Measurements from ENCODE around the gene PPM1F. TPM values are rescaled to one million over a fixed set of nuclear protein-coding genes. Genes with fewer than 3 reads are reported as not detected.

PPM1F gene
- total and polyA plus RNA-seq, 10 of the 15 experiments (the other 5 are each of a cell fraction or from before 2014, with no cell fraction given) = 0.55 to 26.3 (median 9.7) TPM

DNA sequence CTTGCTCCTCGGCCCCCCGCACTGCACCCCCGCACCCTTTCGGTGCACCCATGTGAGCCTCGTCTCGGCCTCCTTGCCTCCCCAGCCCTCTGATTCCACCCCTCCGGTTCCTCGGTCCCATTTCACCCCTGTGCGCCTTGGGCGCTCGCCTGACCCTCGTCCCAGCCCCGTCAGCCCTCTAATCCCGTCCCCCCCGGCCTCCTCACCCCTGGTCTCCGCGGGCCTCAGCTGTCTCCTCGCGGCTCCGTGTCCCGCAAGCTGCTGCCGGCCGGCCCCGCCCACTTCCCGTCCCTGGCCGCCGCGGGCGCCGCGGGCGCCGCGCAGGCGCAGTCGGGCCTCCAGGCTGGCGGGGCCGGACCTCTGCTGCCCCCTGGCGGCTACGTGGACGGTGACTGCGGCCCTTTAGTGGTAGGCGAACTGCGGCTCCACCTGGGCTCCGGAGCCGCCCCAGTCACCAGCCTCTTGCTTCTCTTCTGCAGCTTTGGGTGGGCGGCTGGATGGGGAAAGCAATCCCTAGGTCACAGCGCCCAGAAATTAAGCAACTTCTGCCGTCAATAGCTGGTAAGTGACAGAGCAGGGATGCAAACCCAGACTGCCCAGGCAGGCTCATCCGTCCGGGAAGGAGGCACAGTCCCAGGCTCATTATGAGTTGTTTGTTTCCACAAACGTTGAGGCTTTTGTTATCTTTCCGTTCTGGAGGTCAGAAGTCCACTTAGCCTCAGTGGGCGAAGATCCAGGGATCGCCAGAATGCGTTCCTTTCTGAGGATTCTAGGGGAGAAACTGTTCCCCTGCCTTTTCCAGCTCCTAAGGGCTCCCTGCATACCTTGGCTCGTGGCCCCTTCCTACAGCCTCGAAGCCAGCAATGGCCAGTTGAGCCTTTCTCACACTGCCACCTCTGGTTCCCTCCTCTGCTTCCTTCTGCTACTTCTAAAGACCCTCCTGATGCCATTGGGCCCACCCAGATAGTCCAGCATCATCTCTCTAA lies at the start of gene PPM1F (continued):
- TF ChIP-seq SIN3A (IDR thresholded peaks at IDR 0.05; ENCODE audit: low read depth, low read length) (peak; percentile 43; the same call in 1 of the 2 replicates), SIX5 (IDR thresholded peaks at IDR 0.05; ENCODE audit: low read depth, low read length, severe bottlenecking) (no peak), MXI1 (IDR thresholded peaks at IDR 0.05; ENCODE audit: low read depth, low read length) (peak; percentile 40; the same call in 1 of the 2 replicates), EZH2 (IDR thresholded peaks at IDR 0.05; ENCODE audit: borderline replicate concordance, control insufficient read depth, low read depth, low read length) (no peak), TCF3 (IDR thresholded peaks at IDR 0.05; ENCODE audit: borderline replicate concordance, insufficient read depth, low read depth, low read length) (0 out of 2 replicates have a peak, but pooled peaks have one; percentile 21), PAX5 (IDR thresholded peaks at IDR 0.05; ENCODE audit: borderline replicate concordance, low read depth, low read length) (no peak), LARP7 (IDR thresholded peaks at IDR 0.05) (peak; percentile 87), CHD1 (IDR thresholded peaks at IDR 0.05; ENCODE audit: low read depth, low read length) (no peak), NRF1 (conservative IDR thresholded peaks at IDR 0.05; ENCODE audit: low read depth, low read length) (peak; percentile 60), ZNF207 (IDR thresholded peaks at IDR 0.05; ENCODE audit: borderline replicate concordance) (peak; percentile 83), NFYB (IDR thresholded peaks at IDR 0.05; ENCODE audit: insufficient read depth, low read depth, low read length) (no peak), MTA2 (IDR thresholded peaks at IDR 0.05; ENCODE audit: low read depth) (no peak), CBFB (IDR thresholded peaks at IDR 0.05; ENCODE audit: low read depth) (no peak), CEBPB (IDR thresholded peaks at IDR 0.05; ENCODE audit: borderline replicate concordance in 1 of 2, low read depth in 2 of 2, low read length in 2 of 2) (no peak), SUZ12 (IDR thresholded peaks at IDR 0.05; ENCODE audit: unreplicated experiment) (no peak)
- TF ChIP-seq, protein P1, sequence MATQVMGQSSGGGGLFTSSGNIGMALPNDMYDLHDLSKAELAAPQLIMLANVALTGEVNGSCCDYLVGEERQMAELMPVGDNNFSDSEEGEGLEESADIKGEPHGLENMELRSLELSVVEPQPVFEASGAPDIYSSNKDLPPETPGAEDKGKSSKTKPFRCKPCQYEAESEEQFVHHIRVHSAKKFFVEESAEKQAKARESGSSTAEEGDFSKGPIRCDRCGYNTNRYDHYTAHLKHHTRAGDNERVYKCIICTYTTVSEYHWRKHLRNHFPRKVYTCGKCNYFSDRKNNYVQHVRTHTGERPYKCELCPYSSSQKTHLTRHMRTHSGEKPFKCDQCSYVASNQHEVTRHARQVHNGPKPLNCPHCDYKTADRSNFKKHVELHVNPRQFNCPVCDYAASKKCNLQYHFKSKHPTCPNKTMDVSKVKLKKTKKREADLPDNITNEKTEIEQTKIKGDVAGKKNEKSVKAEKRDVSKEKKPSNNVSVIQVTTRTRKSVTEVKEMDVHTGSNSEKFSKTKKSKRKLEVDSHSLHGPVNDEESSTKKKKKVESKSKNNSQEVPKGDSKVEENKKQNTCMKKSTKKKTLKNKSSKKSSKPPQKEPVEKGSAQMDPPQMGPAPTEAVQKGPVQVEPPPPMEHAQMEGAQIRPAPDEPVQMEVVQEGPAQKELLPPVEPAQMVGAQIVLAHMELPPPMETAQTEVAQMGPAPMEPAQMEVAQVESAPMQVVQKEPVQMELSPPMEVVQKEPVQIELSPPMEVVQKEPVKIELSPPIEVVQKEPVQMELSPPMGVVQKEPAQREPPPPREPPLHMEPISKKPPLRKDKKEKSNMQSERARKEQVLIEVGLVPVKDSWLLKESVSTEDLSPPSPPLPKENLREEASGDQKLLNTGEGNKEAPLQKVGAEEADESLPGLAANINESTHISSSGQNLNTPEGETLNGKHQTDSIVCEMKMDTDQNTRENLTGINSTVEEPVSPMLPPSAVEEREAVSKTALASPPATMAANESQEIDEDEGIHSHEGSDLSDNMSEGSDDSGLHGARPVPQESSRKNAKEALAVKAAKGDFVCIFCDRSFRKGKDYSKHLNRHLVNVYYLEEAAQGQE (IDR thresholded peaks at IDR 0.05; ENCODE audit: low read depth, low read length) = no peak
- TF ChIP-seq, protein P2, sequence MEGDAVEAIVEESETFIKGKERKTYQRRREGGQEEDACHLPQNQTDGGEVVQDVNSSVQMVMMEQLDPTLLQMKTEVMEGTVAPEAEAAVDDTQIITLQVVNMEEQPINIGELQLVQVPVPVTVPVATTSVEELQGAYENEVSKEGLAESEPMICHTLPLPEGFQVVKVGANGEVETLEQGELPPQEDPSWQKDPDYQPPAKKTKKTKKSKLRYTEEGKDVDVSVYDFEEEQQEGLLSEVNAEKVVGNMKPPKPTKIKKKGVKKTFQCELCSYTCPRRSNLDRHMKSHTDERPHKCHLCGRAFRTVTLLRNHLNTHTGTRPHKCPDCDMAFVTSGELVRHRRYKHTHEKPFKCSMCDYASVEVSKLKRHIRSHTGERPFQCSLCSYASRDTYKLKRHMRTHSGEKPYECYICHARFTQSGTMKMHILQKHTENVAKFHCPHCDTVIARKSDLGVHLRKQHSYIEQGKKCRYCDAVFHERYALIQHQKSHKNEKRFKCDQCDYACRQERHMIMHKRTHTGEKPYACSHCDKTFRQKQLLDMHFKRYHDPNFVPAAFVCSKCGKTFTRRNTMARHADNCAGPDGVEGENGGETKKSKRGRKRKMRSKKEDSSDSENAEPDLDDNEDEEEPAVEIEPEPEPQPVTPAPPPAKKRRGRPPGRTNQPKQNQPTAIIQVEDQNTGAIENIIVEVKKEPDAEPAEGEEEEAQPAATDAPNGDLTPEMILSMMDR (IDR thresholded peaks at IDR 0.05 in 2 of 3, conservative IDR thresholded peaks at IDR 0.05 in 1 of 3; ENCODE audit: control insufficient read depth in 2 of 3, extremely low read depth in 1 of 3, insufficient read depth in 1 of 3, low read depth in 3 of 3, low read length in 3 of 3) = peak; percentile 78 to 92 (median 87); a peak in 5 of 6 replicates
- TF ChIP-seq, protein P3, sequence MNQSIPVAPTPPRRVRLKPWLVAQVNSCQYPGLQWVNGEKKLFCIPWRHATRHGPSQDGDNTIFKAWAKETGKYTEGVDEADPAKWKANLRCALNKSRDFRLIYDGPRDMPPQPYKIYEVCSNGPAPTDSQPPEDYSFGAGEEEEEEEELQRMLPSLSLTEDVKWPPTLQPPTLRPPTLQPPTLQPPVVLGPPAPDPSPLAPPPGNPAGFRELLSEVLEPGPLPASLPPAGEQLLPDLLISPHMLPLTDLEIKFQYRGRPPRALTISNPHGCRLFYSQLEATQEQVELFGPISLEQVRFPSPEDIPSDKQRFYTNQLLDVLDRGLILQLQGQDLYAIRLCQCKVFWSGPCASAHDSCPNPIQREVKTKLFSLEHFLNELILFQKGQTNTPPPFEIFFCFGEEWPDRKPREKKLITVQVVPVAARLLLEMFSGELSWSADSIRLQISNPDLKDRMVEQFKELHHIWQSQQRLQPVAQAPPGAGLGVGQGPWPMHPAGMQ (IDR thresholded peaks at IDR 0.05; ENCODE audit: borderline replicate concordance) = no peak
- TF ChIP-seq, protein P4, sequence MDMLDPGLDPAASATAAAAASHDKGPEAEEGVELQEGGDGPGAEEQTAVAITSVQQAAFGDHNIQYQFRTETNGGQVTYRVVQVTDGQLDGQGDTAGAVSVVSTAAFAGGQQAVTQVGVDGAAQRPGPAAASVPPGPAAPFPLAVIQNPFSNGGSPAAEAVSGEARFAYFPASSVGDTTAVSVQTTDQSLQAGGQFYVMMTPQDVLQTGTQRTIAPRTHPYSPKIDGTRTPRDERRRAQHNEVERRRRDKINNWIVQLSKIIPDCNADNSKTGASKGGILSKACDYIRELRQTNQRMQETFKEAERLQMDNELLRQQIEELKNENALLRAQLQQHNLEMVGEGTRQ (IDR thresholded peaks at IDR 0.05; ENCODE audit: borderline replicate concordance, low read depth, low read length) = no peak

Measured in GM12878 (cell line).